RWPE1 (cell line): Measurements from ENCODE around the gene ASAP2.

ENCODE experiments used
- CTCF ChIA-PET: fragments of 350-600 bp; sonication (Branson Sonifier 250); formaldehyde crosslinking; extraction: SDS; loops from one replicate; lab custom pipeline; 2021; lab: Yijun Ruan, JAX
- POLR2A ChIA-PET: fragments of 400-600 bp; formaldehyde crosslinking; extraction: SDS; loops from one replicate; lab custom pipeline; 2020; ENCODE audit warnings: antibody characterized with exemption; ENCODE audit not compliant: low non-redundant PET; lab: Yijun Ruan, JAX
- DNase-seq: peaks from one replicate; pipeline ENCODE4 v3.0.0; 2012; ENCODE audit warnings: low spot score
- H3K27ac ChIP-seq: fragments of 450-650 bp; 2 replicates; pipeline ENCODE4 v1.5.1; 2017
- TF ChIP-seq, protein P1 (sequence below): fragments of 450-650 bp; conservative IDR thresholded peaks from 2 replicates; pipeline ENCODE4 v1.5.1; 2017; ENCODE audit warnings: low read depth, mild to moderate bottlenecking

Gene ASAP2

DNA sequence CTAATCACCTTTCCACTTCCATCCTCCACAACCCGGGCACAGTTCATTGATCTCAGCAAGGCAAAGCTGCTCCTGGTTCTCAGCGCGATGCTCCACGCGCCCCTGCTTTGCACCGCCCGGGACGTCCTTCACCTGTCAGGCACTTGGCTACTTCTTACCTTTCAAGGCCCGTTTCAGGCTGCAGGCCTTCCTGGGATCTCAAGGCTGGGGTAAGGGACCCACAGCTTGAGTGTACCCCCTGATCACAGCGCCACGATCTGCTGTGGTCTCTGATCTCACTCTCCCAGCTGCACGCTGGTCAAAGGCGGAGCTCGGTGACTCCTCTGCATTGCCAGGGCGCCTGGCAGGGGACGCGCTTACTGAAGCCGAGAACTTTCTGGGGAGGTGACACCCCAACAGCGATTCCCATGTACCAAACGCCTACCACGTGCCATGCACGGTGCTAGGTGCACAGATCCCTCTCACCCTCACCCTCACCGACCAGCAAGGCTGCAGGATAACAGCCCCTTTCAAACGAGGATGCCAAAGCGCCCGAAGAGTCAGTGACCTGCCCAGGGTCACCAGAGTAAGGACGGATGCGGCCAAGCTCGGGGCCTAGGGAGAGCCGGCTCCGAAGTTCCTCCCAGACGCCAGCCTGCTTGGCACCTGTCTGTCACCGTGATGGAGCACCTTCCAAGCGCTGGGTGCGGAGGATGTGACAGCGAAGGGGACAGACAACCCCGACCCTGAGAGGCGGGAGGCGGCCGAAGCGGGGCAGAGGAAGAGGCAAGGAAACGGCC, 215.9 kb downstream of the ASAP2 start:
- ChIA-PET POLR2A (no interaction called here), CTCF (interaction anchor here (0.6 kb wide), 1 partner anchor 11 kb away, joined by 3 read pairs; no protein-coding TSS in a partner anchor)
- peak overlapping the region; percentile 89 for H3K27ac ChIP-seq
- TF ChIP-seq, protein P1, sequence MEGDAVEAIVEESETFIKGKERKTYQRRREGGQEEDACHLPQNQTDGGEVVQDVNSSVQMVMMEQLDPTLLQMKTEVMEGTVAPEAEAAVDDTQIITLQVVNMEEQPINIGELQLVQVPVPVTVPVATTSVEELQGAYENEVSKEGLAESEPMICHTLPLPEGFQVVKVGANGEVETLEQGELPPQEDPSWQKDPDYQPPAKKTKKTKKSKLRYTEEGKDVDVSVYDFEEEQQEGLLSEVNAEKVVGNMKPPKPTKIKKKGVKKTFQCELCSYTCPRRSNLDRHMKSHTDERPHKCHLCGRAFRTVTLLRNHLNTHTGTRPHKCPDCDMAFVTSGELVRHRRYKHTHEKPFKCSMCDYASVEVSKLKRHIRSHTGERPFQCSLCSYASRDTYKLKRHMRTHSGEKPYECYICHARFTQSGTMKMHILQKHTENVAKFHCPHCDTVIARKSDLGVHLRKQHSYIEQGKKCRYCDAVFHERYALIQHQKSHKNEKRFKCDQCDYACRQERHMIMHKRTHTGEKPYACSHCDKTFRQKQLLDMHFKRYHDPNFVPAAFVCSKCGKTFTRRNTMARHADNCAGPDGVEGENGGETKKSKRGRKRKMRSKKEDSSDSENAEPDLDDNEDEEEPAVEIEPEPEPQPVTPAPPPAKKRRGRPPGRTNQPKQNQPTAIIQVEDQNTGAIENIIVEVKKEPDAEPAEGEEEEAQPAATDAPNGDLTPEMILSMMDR: no peak
- DNase-seq: peak; percentile 44

DNA sequence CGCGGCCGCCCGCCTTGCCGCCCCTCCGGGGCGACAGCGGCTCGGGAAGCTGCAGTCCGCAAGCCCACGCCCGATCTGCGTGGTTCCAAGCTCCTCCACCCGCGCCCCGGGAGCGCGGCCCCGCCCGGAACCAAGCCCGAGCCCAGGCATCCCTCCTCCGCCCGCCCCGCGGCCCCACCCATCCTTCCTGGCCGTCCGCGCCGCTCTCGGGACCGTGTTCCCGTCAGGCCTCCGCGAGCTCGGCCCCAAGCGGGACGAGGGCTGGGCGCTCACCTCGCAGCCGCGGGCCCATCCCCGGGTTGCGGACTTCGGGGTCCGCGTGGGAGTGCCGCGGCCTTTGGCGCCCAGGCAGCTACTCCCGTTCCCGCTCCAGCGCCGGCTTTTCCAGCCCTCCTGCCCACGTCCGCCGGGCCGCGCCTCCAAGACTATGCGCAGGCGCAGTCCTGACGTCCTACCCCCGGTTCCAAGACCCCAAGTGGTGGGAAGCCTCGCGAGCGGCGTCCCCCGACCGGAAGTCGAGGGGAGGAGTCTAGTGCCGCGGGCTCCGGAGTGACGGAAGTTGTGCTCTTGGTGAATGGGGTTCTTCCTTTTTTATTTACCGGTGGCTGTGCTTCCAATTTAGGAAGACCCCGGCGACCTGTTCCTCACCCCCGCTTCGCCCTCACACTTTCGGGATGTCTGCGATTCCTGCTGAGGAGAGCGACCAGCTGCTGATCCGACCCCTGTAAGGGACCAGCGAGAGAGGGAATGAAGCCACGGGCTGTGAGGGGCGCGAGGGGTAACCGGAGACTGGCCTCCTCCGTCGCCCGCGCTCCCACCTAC, 216.7 kb downstream of the ASAP2 start, which contains the start of the genes CPSF3 and ITGB1BP1:
Gene CPSF3, plus strand, starts transcription at position 555 of the 822 bp plus-strand sequence. Its CDS starts 120 bp downstream, at position 675.
Gene ITGB1BP1, minus strand, starts transcription at position 429 of the 822 bp plus-strand sequence. CDS start 4,831 bp downstream, outside the sequence.
- TF ChIP-seq, protein P1: no peak
- POLR2A ChIA-PET: no interaction called here
- CTCF ChIA-PET: no interaction called here
- DNase-seq: peak; percentile 100
- H3K27ac ChIP-seq: peak within 1 kb of the TSS; percentile 89

DNA sequence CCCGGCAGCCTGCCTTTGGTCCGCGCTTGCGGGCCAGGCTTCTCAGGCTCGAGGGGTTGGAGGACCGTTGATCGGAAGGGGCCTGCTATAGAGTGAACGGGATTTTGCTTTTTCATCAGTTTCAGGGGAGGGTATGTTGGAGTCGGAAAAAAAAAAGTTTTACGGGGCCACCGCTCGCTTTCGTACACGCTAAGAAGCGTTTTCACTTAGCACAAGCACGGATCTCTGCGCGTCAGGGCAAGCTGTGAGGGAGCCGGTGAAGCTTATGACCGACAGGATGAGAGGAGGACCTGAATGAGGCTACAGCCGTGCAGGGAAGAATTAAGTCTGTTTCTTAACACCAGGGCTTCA, 217.3 kb downstream of the ASAP2 start:
- TF ChIP-seq, protein P1: no peak
- peak; percentile 15 for DNase-seq
- peak overlapping the region; percentile 89 for H3K27ac ChIP-seq
- POLR2A ChIA-PET: no interaction called here
- CTCF ChIA-PET: interaction anchor here (0.7 kb wide), 1 partner anchor 39 kb away, joined by 4 read pairs; no protein-coding TSS in a partner anchor

DNA sequence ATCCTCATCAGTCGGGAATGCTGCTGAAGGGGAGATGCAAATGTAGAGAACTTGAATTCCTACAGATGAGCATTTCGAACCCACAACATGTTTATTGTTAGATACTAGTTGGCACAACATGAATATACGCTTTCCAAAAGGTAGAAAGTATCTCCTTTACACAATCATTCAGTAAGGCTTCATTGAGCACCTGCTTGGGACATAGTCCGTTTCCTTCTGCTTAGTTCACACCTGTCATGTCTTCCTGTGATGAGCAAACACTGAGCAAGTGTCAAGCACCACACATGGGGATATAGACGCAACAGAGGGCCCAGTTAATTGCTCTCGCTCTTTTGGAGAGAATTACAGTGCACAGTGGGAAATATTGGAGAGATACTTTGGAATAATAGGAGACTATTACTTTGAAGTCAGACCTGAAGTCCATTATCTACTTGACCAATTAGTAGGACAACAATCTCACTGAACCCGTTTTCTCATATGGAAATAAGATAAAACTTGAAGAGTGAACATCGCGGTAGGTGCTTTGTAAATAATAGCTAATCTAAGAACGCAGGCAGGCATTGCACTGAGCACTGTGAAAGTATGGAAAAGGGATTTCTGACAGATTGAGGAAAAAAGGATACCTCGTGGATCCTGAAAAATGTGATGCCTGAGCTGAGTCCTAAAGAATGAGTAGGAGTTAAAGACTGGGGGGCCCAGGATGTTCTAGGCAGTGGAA, 218.0 kb downstream of the ASAP2 start:
- CTCF ChIA-PET: interaction anchor here (0.6 to 0.7 kb wide), 2 partner anchors 40 to 1921 kb away, joined by 3 to 4 read pairs; no protein-coding TSS in a partner anchor
- POLR2A ChIA-PET: interaction anchor here (0.6 kb wide), 1 partner anchor 1024 kb away, joined by 3 read pairs; the partner anchor contains the start of gene ODC1
- H3K27ac ChIP-seq: no peak overlapping the region
- TF ChIP-seq, protein P1: no peak
- no peak for DNase-seq

DNA sequence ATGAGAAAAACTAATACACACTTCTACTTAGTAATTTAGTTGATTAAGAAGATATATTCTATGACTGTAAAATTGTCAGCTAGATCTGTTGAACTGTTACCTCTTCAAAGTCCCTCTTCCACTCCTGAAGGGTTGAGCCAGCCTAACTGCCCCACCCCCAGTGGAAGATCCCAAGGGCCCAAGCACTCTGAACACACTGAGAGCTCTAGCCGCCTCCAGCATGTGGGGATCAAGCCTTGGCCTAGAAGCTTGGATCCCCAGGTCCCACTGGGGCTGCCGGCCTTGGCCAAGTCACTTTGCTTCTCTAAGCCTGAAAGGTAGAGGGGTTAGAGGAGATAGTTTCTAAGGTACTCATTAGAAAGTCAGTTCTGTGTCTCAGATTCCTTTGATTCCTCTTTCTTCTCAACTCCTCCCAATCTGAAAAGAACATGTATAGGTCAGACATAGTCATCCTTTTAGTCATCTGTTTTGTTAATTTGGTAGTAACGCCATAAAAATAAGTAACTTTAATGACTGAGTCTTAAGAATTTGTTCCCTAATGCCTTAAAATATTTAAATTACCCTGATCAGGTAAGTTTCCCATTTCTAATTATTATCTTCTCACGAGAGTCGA, 222.5 kb downstream of the ASAP2 start:
- 0 out of 2 replicates have a peak overlapping the region, but pooled peaks have one; percentile 25 for H3K27ac ChIP-seq
- no peak for DNase-seq
- POLR2A ChIA-PET: no interaction called here
- TF ChIP-seq, protein P1: no peak
- CTCF ChIA-PET: no interaction called here
